22Rv1 (cell line): ENCODE measurements around the gene MRPS7.
A peak's percentile ranks its signal among the peaks of the same experiment; 100 is the strongest.
"Not testable (repeated sequence)": the region's sequence is repeated elsewhere in the genome, so short reads cannot be mapped to it uniquely, and the experiment has no call there.

ENCODE experiments used
- H3K27ac ChIP-seq: fragments of 450-650 bp; 2 replicates; pipeline ENCODE4 v1.5.1; 2017
- ZFX ChIP-seq: fragments of 450-650 bp; IDR thresholded peaks from 2 replicates; pipeline ENCODE4 v1.6.1; 2017; ENCODE audit warnings: antibody characterized with exemption, borderline replicate concordance
- TF ChIP-seq, protein P1 (sequence below): fragments of 450-650 bp; IDR thresholded peaks from 2 replicates; pipeline ENCODE4 v1.5.1; 2017; ENCODE audit warnings: mild to moderate bottlenecking

MRPS7 gene

GRCh38 chr17:75273977-75274708, 12.5 kb downstream of the MRPS7 start:
- peak overlapping the region; percentile 92 for H3K27ac ChIP-seq
- no peak for TF ChIP-seq ZFX
- TF ChIP-seq, protein P1, sequence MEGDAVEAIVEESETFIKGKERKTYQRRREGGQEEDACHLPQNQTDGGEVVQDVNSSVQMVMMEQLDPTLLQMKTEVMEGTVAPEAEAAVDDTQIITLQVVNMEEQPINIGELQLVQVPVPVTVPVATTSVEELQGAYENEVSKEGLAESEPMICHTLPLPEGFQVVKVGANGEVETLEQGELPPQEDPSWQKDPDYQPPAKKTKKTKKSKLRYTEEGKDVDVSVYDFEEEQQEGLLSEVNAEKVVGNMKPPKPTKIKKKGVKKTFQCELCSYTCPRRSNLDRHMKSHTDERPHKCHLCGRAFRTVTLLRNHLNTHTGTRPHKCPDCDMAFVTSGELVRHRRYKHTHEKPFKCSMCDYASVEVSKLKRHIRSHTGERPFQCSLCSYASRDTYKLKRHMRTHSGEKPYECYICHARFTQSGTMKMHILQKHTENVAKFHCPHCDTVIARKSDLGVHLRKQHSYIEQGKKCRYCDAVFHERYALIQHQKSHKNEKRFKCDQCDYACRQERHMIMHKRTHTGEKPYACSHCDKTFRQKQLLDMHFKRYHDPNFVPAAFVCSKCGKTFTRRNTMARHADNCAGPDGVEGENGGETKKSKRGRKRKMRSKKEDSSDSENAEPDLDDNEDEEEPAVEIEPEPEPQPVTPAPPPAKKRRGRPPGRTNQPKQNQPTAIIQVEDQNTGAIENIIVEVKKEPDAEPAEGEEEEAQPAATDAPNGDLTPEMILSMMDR = no peak

DNA sequence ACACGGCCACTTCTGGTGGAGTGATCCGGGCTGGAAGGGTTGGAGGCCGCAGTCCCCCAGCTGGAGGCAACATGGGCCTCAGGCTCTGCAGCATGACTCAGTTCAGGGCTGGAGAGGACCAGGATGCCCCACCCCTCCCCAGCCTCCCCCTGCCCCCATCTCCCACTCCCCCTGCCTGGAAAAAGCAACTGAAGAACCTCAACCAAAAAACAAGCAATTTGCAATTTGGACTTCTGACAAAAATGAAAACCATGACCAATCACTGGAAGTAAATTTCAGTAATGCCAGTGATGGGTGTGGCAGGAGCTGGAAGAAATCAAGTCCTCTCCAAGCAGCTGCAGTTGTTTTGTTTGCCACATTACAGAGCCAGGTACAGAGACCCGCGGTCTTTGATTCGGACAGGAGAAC, 16.0 kb downstream of the MRPS7 start:
- H3K27ac ChIP-seq = no peak overlapping the region
- TF ChIP-seq, protein P1 = no peak
- TF ChIP-seq ZFX = no peak

GRCh38 chr17:75280189-75280588, 18.5 kb downstream of the MRPS7 start:
- H3K27ac ChIP-seq = not testable (repeated sequence)

DNA sequence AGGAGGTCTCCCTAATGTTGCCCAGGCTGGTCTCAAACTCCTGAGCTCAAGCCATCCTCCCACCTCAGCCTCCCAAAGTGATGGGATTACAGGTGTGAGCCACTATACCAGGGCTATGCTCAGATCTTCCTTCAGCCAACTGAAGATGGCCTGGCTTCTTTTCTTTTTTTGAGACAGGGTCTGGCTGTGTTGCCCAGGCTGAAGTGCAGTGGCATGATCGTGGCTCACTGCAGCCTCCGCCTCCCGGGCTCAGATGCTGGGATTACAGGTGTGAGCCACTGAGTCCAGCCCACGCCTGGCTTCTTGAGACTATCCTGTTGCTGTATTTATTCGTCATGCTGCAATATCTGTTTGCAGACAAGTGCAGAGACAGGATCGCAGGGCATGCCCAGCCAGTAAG, 23.4 kb downstream of the MRPS7 start:
- TF ChIP-seq ZFX = no peak
- TF ChIP-seq, protein P1 = no peak
- H3K27ac ChIP-seq = no peak overlapping the region

DNA sequence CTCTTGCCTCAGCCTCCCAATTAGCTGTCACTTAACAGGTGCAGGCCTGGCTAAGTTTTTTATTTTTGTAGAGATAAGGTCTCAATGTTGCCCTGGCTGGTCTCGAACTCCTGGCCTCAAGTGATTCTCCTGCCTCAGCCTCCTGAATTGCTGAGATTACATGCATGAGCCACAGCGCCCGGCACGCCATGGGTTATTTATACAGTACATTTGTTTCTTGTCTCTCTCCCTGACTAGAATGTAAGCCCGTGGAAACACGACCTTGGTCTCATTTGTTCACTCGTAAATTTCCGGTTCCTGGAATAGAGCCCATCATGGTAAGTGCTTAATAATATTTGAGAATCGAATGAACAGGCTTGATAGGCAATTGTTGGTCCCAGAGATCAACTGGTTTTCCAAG, 25.5 kb downstream of the MRPS7 start:
- TF ChIP-seq, protein P1 = no peak
- TF ChIP-seq ZFX = no peak
- H3K27ac ChIP-seq = no peak overlapping the region

GRCh38 chr17:75288359-75288758, 26.7 kb downstream of the MRPS7 start:
- TF ChIP-seq, protein P1 = no peak
- TF ChIP-seq ZFX = no peak
- peak overlapping the region; percentile 75 for H3K27ac ChIP-seq

- TF ChIP-seq, protein P1 = no peak
- TF ChIP-seq ZFX = no peak
- H3K27ac ChIP-seq = peak overlapping the region; percentile 75
Measured at GRCh38 chr17:75288770-75289114, 27.1 kb downstream of the MRPS7 start.

- H3K27ac ChIP-seq = peak within 1 kb of the TSS; percentile 75
- no peak for TF ChIP-seq ZFX
- TF ChIP-seq, protein P1 = no peak
Measured at GRCh38 chr17:75289115-75289831, 27.6 kb downstream of the MRPS7 start, which contains the start of gene SLC25A19. SLC25A19 (minus strand) TSS chr17:75289433; CDS start chr17:75286764, 2,669 bp downstream.
